Measurements from ENCODE around the gene ANKHD1. TPM values are rescaled to one million over a fixed set of nuclear protein-coding genes. Genes with fewer than 3 reads are reported as not detected.

ANKHD1 gene
- total RNA-seq, 1 experiment from 2014 or later, result 113 TPM

DNA sequence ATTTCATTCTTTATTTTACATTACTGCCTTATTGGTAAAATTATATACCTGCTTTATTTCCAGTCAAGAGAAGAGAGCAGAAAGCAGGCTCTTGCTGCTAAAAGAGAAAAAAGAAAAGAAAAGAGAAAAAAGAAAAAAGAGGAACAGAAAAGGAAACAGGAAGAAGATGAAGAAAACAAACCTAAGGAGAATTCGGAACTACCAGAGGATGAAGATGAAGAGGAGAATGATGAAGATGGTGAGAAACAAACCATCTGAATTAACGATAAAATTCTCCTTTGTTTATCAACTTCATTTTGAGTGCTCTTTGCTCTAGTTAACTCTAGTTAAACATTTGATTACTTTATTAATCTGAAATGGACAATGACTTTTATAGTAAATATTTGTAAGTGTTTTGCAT, 122.4 kb downstream of the ANKHD1 start (continued):
- no peak for TF ChIP-seq SP1 (CRISPR knock-in tag; conservative IDR thresholded peaks at IDR 0.05)
- TF ChIP-seq CREB1 (CRISPR knock-in tag; IDR thresholded peaks at IDR 0.05), result no peak
- TF ChIP-seq ESRRA (CRISPR knock-in tag; IDR thresholded peaks at IDR 0.05; ENCODE audit: borderline replicate concordance), result no peak
- TF ChIP-seq CREM (CRISPR knock-in tag; IDR thresholded peaks at IDR 0.05), result no peak
- TF ChIP-seq CTCF (IDR thresholded peaks at IDR 0.05), result no peak
- no peak for TF ChIP-seq ERG (CRISPR knock-in tag; IDR thresholded peaks at IDR 0.05)
- TF ChIP-seq, protein P1, sequence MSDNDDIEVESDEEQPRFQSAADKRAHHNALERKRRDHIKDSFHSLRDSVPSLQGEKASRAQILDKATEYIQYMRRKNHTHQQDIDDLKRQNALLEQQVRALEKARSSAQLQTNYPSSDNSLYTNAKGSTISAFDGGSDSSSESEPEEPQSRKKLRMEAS (CRISPR knock-in tag; IDR thresholded peaks at IDR 0.05), result no peak
- TF ChIP-seq ZNF317 (CRISPR knock-in tag; IDR thresholded peaks at IDR 0.05; ENCODE audit: borderline replicate concordance, low read depth), result no peak

DNA sequence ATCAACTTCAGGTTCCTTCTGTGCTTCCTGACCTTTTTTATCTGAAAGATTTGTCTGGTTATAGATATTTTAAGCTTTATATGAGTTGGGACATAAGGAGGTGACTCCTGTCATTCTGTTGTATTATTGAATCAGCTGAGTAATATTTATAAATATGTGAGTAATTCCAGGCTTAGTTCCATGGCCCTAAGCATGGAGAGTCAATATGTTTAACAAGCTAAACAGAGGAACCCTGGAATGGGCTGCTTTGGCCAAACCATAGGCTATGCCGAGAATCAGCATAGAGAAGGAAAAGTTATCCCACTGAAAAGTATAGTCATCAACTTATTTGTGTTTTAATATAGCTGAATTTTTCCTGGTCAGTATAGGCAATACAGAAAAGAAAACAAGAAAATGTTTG, 138.6 kb downstream of the ANKHD1 start:
- H3K36me3 Mint-ChIP-seq, result peaks cover 64% of the 10 kb centered on the region
- H3K27ac Mint-ChIP-seq, result no peak overlapping the region
- no peaks in the 10 kb centered on the region for H3K27me3 Mint-ChIP-seq (ENCODE audit: low read depth)
- CTCF ChIA-PET, result no interaction called here
- DNase-seq (ENCODE audit: low spot score) (no peak), ATAC-seq (no peak)
- no peaks in the 10 kb centered on the region for H3K9me3 Mint-ChIP-seq
- no peaks in the 10 kb centered on the region for H3K4me1 Mint-ChIP-seq
- POLR2A ChIA-PET, result no interaction called here
- no peak overlapping the region for H3K4me3 Mint-ChIP-seq
- TF ChIP-seq ZNF671 (CRISPR knock-in tag; IDR thresholded peaks at IDR 0.05) (no peak), IRF2 (CRISPR knock-in tag; IDR thresholded peaks at IDR 0.05; ENCODE audit: borderline replicate concordance, low read depth) (no peak), ZNF232 (CRISPR knock-in tag; IDR thresholded peaks at IDR 0.05) (no peak), EMX1 (CRISPR knock-in tag; IDR thresholded peaks at IDR 0.05) (no peak), GRHL2 (CRISPR knock-in tag; IDR thresholded peaks at IDR 0.05; ENCODE audit: insufficient replicate concordance, severe bottlenecking) (no peak), MLX (CRISPR knock-in tag; IDR thresholded peaks at IDR 0.05) (no peak), PREB (CRISPR knock-in tag; IDR thresholded peaks at IDR 0.05; ENCODE audit: borderline replicate concordance) (no peak), FOXJ3 (CRISPR knock-in tag; IDR thresholded peaks at IDR 0.05; ENCODE audit: borderline replicate concordance) (no peak), SMAD4 (CRISPR knock-in tag; IDR thresholded peaks at IDR 0.05) (no peak), MXD4 (CRISPR knock-in tag; IDR thresholded peaks at IDR 0.05; ENCODE audit: borderline replicate concordance) (no peak), ZNF263 (CRISPR knock-in tag; IDR thresholded peaks at IDR 0.05; ENCODE audit: low read depth) (no peak)
- TF ChIP-seq, protein P2, sequence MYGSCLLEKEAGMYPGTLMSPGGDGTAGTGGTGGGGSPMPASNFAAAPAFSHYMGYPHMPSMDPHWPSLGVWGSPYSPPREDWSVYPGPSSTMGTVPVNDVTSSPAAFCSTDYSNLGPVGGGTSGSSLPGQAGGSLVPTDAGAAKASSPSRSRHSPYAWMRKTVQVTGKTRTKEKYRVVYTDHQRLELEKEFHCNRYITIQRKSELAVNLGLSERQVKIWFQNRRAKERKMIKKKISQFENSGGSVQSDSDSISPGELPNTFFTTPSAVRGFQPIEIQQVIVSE (CRISPR knock-in tag; IDR thresholded peaks at IDR 0.05; ENCODE audit: borderline replicate concordance), result no peak
- TF ChIP-seq, protein P3, sequence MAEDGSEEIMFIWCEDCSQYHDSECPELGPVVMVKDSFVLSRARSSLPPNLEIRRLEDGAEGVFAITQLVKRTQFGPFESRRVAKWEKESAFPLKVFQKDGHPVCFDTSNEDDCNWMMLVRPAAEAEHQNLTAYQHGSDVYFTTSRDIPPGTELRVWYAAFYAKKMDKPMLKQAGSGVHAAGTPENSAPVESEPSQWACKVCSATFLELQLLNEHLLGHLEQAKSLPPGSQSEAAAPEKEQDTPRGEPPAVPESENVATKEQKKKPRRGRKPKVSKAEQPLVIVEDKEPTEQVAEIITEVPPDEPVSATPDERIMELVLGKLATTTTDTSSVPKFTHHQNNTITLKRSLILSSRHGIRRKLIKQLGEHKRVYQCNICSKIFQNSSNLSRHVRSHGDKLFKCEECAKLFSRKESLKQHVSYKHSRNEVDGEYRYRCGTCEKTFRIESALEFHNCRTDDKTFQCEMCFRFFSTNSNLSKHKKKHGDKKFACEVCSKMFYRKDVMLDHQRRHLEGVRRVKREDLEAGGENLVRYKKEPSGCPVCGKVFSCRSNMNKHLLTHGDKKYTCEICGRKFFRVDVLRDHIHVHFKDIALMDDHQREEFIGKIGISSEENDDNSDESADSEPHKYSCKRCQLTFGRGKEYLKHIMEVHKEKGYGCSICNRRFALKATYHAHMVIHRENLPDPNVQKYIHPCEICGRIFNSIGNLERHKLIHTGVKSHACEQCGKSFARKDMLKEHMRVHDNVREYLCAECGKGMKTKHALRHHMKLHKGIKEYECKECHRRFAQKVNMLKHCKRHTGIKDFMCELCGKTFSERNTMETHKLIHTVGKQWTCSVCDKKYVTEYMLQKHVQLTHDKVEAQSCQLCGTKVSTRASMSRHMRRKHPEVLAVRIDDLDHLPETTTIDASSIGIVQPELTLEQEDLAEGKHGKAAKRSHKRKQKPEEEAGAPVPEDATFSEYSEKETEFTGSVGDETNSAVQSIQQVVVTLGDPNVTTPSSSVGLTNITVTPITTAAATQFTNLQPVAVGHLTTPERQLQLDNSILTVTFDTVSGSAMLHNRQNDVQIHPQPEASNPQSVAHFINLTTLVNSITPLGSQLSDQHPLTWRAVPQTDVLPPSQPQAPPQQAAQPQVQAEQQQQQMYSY (CRISPR knock-in tag; IDR thresholded peaks at IDR 0.05), result no peak
- TF ChIP-seq, protein P4, sequence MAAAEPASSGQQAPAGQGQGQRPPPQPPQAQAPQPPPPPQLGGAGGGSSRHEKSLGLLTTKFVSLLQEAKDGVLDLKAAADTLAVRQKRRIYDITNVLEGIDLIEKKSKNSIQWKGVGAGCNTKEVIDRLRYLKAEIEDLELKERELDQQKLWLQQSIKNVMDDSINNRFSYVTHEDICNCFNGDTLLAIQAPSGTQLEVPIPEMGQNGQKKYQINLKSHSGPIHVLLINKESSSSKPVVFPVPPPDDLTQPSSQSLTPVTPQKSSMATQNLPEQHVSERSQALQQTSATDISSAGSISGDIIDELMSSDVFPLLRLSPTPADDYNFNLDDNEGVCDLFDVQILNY (CRISPR knock-in tag; IDR thresholded peaks at IDR 0.05), result no peak
- TF ChIP-seq, protein P5, sequence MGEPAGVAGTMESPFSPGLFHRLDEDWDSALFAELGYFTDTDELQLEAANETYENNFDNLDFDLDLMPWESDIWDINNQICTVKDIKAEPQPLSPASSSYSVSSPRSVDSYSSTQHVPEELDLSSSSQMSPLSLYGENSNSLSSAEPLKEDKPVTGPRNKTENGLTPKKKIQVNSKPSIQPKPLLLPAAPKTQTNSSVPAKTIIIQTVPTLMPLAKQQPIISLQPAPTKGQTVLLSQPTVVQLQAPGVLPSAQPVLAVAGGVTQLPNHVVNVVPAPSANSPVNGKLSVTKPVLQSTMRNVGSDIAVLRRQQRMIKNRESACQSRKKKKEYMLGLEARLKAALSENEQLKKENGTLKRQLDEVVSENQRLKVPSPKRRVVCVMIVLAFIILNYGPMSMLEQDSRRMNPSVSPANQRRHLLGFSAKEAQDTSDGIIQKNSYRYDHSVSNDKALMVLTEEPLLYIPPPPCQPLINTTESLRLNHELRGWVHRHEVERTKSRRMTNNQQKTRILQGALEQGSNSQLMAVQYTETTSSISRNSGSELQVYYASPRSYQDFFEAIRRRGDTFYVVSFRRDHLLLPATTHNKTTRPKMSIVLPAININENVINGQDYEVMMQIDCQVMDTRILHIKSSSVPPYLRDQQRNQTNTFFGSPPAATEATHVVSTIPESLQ (CRISPR knock-in tag; IDR thresholded peaks at IDR 0.05), result no peak
